Neural progenitor cell (in vitro differentiated cells): ENCODE data around the gene PSMC4.

Experiments
- CTCF ChIP-seq: fragments of 200-600 bp; sonication (generic); IDR thresholded peaks from 2 replicates; pipeline ENCODE4 v1.5.1; 2017; ENCODE audit warnings: antibody characterized with exemption, mild to moderate bottlenecking
- EZH2phosphoT487 ChIP-seq: fragments of 200-600 bp; sonication (generic); IDR thresholded peaks from 2 replicates; pipeline ENCODE4 v1.6.1; 2017; ENCODE audit warnings: antibody characterized with exemption

GRCh38 chr19:39941151-39941550, 29.8 kb upstream of the PSMC4 start:
- TF ChIP-seq EZH2phosphoT487, result no peak
- TF ChIP-seq CTCF, result no peak
